ENCODE data around the gene BRD3. TPM values are rescaled to one million over a fixed set of nuclear protein-coding genes. Genes with fewer than 3 reads are reported as not detected.

Gene BRD3
- total RNA-seq, 2 experiments from 2014 or later, result 32.7 to 37.7 TPM

DNA sequence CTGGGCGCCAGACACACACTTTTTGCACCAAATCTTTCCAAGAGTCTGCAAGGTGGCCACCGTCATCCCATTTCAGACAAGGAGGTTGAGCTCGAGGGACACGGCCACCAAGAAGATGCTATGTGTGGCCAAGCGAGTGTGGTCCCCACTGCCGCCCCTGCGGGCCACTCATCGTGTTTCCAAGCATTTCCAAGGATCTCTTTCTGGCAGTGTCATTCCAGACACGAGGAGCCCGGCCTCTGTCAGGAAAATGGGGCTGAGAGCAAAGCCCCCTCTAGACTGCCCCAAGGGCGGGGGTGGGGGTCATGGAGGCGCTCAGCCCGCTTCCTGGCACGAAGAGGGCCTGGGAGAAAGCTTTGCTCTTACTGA, 86.3 kb downstream of the BRD3 start:
- CTCF ChIA-PET, result no interaction called here
- H3K4me3 Mint-ChIP-seq, result no peak overlapping the region

DNA sequence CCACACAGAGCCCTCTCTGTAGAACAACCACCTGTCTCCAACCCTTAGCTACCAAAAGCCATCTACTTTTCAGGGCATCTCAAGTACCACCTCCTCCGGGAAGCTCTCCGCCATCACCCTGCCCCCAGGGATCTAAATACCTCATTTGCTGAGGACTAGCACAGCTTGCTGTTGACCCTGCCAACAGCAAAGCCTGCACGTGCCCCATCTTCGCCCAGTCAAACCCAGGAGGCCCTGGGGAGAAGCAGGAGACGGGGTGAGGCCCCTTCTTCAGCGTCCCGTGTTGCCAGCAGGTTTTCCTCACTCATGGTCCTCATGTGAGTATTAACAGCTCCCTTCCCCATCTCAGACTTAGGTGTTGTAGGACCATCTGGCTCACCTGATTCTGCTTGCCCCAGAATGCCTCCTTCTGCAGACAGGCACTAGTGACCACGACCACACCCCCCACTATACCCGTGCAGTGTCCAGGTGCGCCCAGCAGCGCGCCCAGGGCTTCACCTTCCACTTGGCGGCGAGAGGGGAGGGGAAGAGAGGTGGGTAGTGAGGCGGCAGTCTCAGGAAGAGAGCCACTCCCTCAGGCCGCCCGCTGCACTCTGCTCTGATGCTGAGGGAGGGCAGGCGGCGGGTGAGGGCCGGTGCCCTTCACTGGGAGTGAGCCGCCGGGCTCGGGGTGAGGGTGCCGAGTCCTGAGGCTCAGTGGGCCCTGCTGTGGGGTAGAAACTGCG, 86.8 kb downstream of the BRD3 start:
- intact Hi-C loops (cut with micrococcal nuclease), result no loop called here
- Mint-ChIP-seq H3K4me1 (ENCODE audit: low read depth) (no peaks in the 10 kb centered on the region), H3K36me3 (ENCODE audit: low read depth) (no peaks in the 10 kb centered on the region), H3K9me3 (no peaks in the 10 kb centered on the region), H3K4me3 (no peak overlapping the region), H3K27me3 (no peaks in the 10 kb centered on the region), H3K27ac (no peak overlapping the region)
- DNase-seq, result no peak
- no peak for ATAC-seq
- CTCF ChIA-PET, result interaction anchor here (1.0 kb wide), 1 partner anchor 13 kb away, joined by 3 read pairs; no protein-coding TSS in a partner anchor
- POLR2A ChIA-PET, result no interaction called here
- TF ChIP-seq, protein P1, sequence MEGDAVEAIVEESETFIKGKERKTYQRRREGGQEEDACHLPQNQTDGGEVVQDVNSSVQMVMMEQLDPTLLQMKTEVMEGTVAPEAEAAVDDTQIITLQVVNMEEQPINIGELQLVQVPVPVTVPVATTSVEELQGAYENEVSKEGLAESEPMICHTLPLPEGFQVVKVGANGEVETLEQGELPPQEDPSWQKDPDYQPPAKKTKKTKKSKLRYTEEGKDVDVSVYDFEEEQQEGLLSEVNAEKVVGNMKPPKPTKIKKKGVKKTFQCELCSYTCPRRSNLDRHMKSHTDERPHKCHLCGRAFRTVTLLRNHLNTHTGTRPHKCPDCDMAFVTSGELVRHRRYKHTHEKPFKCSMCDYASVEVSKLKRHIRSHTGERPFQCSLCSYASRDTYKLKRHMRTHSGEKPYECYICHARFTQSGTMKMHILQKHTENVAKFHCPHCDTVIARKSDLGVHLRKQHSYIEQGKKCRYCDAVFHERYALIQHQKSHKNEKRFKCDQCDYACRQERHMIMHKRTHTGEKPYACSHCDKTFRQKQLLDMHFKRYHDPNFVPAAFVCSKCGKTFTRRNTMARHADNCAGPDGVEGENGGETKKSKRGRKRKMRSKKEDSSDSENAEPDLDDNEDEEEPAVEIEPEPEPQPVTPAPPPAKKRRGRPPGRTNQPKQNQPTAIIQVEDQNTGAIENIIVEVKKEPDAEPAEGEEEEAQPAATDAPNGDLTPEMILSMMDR (IDR thresholded peaks at IDR 0.05), result no peak

More for the DNA sequence above, 86.3 kb downstream of the BRD3 start:
- Mint-ChIP-seq H3K4me1 (ENCODE audit: low read depth) (no peaks in the 10 kb centered on the region), H3K27me3 (no peaks in the 10 kb centered on the region), H3K27ac (no peak overlapping the region), H3K36me3 (ENCODE audit: low read depth) (no peaks in the 10 kb centered on the region), H3K9me3 (no peaks in the 10 kb centered on the region)
- ATAC-seq (no peak), DNase-seq (no peak)
- POLR2A ChIA-PET, result no interaction called here
- intact Hi-C loops (cut with micrococcal nuclease), result no loop called here
- TF ChIP-seq, protein P1 (IDR thresholded peaks at IDR 0.05), result no peak

Other genes with a start within 250 kb of the BRD3 start
- 1 to 10 TPM; 5.1 to 5.4 TPM for gene VAV2, start 75.7 kb downstream of the BRD3 start, total RNA-seq
- 1 to 10 TPM; 8.1 to 8.2 TPM for gene BRD3OS, start 42.5 kb downstream of the BRD3 start, total RNA-seq
- 10 to 100 TPM; 50.9 to 53.3 TPM for gene WDR5, start 68.1 kb upstream of the BRD3 start, total RNA-seq
- gene RNU6ATAC, start 96.5 kb upstream of the BRD3 start, total RNA-seq, result 10 to 100 TPM; 17.5 to 26.8 TPM

Measured in activated CD8-positive, alpha-beta T cell treated with anti-CD3 and anti-CD28 coated beads for 36 hours (primary cell).